Hepatocyte (in vitro differentiated cells): ENCODE data around the gene EPHA4. TPM values are rescaled to one million over a fixed set of nuclear protein-coding genes. Genes with fewer than 3 reads are reported as not detected.

Source experiments
- DNase-seq: peaks from one replicate; pipeline ENCODE4 v3.0.0-alpha.2; 2016; ENCODE audit warnings: low spot score
- H2AFZ ChIP-seq: fragments of 200-600 bp; sonication (generic); 2 replicates; pipeline ENCODE4 v1.6.0; 2016; ENCODE audit warnings: antibody characterized with exemption, mild to moderate bottlenecking
- H3K27ac ChIP-seq: fragments of 200-600 bp; sonication (generic); 2 replicates; pipeline ENCODE4 v1.5.1; 2016; ENCODE audit warnings: mild to moderate bottlenecking
- H3K27me3 ChIP-seq: fragments of 200-600 bp; sonication (generic); 2 replicates; pipeline ENCODE4 v1.6.1; 2016
- H3K36me3 ChIP-seq: fragments of 200-600 bp; sonication (generic); replicated peaks from 2 replicates; pipeline ENCODE4 v1.5.1; 2016; ENCODE audit warnings: low read depth; ENCODE audit not compliant: insufficient read depth
- H3K4me1 ChIP-seq: fragments of 200-600 bp; sonication (generic); 2 replicates; pipeline ENCODE4 v1.5.1; 2016; ENCODE audit warnings: mild to moderate bottlenecking, moderate library complexity; ENCODE audit not compliant: insufficient read depth
- H3K4me2 ChIP-seq: fragments of 200-600 bp; sonication (generic); 2 replicates; pipeline ENCODE4 v1.6.0; 2016
- H3K4me3 ChIP-seq: fragments of 200-600 bp; sonication (generic); 2 replicates; pipeline ENCODE4 v1.5.1; 2016; ENCODE audit warnings: mild to moderate bottlenecking
- H3K79me2 ChIP-seq: fragments of 200-600 bp; sonication (generic); 2 replicates; pipeline ENCODE4 v1.6.0; 2017; ENCODE audit warnings: mild to moderate bottlenecking
- H3K9me2 ChIP-seq: fragments of 200-600 bp; sonication (generic); replicated peaks from 2 replicates; pipeline ENCODE4 v1.6.0; 2017; ENCODE audit warnings: mild to moderate bottlenecking; ENCODE audit not compliant: insufficient read depth
- H3K9me3 ChIP-seq: fragments of 200-600 bp; sonication (generic); 2 replicates; pipeline ENCODE4 v1.5.1; 2016; ENCODE audit warnings: low read depth, mild to moderate bottlenecking
- H4K20me1 ChIP-seq: fragments of 200-600 bp; sonication (generic); 2 replicates; pipeline ENCODE4 v1.6.0; 2016; ENCODE audit warnings: mild to moderate bottlenecking; ENCODE audit not compliant: insufficient read depth, poor library complexity, severe bottlenecking
- EZH2 ChIP-seq: fragments of 200-600 bp; sonication (generic); IDR thresholded peaks from 2 replicates; pipeline ENCODE4 v1.6.1; 2016; ENCODE audit warnings: antibody characterized with exemption, mild to moderate bottlenecking, borderline replicate concordance
- EZH2phosphoT487 ChIP-seq: fragments of 200-600 bp; sonication (generic); IDR thresholded peaks from one replicate; pipeline ENCODE4 v1.6.1; 2018; ENCODE audit warnings: antibody characterized with exemption, mild to moderate bottlenecking, low read depth, moderate library complexity; ENCODE audit not compliant: unreplicated experiment, severe bottlenecking
- WGBS: methylation state at CpG from one replicate; pipeline ENCODE4 v1.1.6; 2016; ENCODE audit warnings: low lambda C conversion rate; ENCODE audit errors: missing lambda C conversion rate; 5-methylcytosine and 5-hydroxymethylcytosine counted together
- polyA plus RNA-seq: library from polyadenylated mRNA; unstranded; fragments of >200 nt; fragmentation: Nextera tagmentation; extraction: Ambion mirVana; gene quantifications from 2 replicates; pipeline ENCODE4 v1.2.1, GENCODE V29; 2016
- total RNA-seq: library from RNA; depleted of rRNA; stranded (reverse); fragments of >200 nt; gene quantifications from 2 replicates; pipeline ENCODE4 v1.2.3, GENCODE V29; 2014
- TF ChIP-seq, protein P1 (sequence below): fragments of 200-600 bp; sonication (generic); IDR thresholded peaks from 2 replicates; pipeline ENCODE4 v1.5.1; 2016; ENCODE audit warnings: antibody characterized with exemption, mild to moderate bottlenecking; ENCODE audit not compliant: poor library complexity

EPHA4 gene
- total RNA-seq (36.8 and 39.0 TPM in 2 replicates), polyA plus RNA-seq (7.8 and 8.8 TPM in 2 replicates)

DNA sequence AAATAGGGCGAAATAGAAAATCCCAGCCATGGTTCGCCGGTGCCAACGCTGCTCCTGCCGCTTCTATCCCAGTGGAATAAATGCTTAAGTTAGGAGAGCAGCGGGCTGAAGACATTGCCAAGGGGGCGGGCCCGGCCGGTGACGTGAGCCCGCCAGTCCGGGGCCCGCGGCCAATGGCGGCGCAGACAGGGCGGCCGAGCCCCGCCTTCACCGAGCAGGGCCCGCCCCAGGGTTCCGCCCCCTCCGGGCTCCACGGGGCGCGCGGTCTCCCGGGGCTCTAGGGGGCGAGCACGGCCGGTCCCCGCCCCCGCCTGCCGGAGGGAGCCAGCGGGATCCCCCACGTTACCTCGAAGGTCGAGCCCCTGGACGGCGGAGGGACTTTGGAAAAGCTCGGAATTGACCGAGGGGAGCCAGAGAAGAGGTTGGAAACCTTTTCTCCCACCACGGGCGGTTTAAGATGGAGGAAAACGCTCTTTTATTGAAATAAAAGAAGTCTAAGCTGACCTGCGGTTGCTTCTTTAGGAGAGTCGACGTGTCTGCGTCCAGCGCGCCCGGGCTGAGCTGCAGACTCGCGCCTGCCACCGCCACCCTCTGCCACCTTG, at the start of gene EPHA4:
TSS of gene EPHA4 (minus strand) at position 86 of the 602 bp plus-strand sequence. CDS start at position 30, 56 bp downstream.
- no peaks in the 10 kb centered on the region for H3K9me2 ChIP-seq
- H3K4me2 ChIP-seq, result peak within 1 kb of the TSS; percentile 99
- peak within 1 kb of the TSS; percentile 90 for H2AFZ ChIP-seq
- H3K9me3 ChIP-seq, result no peaks in the 10 kb centered on the region
- H3K27me3 ChIP-seq, result peaks cover 17% of the 10 kb centered on the region
- WGBS, result 1% methylated on average over 37 of the region's 55 CpGs
- no peaks in the 10 kb centered on the region for H3K36me3 ChIP-seq
- H3K4me3 ChIP-seq, result peak within 1 kb of the TSS; percentile 68
- peak; percentile 97 for DNase-seq
- H3K27ac ChIP-seq, result peak within 1 kb of the TSS; percentile 92
- no peaks in the 10 kb centered on the region for H4K20me1 ChIP-seq
- no peak for TF ChIP-seq EZH2
- TF ChIP-seq, protein P1, sequence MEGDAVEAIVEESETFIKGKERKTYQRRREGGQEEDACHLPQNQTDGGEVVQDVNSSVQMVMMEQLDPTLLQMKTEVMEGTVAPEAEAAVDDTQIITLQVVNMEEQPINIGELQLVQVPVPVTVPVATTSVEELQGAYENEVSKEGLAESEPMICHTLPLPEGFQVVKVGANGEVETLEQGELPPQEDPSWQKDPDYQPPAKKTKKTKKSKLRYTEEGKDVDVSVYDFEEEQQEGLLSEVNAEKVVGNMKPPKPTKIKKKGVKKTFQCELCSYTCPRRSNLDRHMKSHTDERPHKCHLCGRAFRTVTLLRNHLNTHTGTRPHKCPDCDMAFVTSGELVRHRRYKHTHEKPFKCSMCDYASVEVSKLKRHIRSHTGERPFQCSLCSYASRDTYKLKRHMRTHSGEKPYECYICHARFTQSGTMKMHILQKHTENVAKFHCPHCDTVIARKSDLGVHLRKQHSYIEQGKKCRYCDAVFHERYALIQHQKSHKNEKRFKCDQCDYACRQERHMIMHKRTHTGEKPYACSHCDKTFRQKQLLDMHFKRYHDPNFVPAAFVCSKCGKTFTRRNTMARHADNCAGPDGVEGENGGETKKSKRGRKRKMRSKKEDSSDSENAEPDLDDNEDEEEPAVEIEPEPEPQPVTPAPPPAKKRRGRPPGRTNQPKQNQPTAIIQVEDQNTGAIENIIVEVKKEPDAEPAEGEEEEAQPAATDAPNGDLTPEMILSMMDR, result peak; percentile 42
- TF ChIP-seq EZH2phosphoT487, result no peak
- H3K4me1 ChIP-seq, result peaks cover 14% of the 10 kb centered on the region
- H3K79me2 ChIP-seq, result peaks cover 42% of the 10 kb centered on the region

DNA sequence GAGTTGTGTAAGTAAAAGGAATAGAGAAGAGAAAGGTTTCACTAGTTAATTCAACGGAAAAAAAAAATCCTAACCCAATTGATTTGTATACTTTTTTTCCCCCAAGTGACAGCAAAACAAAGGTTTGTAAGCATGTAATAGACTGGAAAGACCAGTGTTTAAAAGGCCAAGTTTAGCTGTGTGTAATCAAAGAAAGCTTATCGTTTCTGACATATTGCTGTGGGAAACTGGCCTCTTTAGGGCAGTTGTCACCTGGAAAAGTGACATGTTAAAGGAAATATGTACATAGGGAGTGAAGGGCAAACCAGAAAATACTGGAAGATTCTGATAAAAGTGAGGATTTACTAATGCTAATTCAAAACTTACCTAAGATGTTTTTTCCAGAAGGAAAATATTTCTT, 45.9 kb upstream of the EPHA4 start:
- no peak overlapping the region for H3K4me3 ChIP-seq
- H3K4me2 ChIP-seq, result no peak overlapping the region
- H4K20me1 ChIP-seq, result no peaks in the 10 kb centered on the region
- no peaks in the 10 kb centered on the region for H3K36me3 ChIP-seq
- H3K79me2 ChIP-seq, result no peaks in the 10 kb centered on the region
- H2AFZ ChIP-seq, result no peak overlapping the region
- WGBS, result 82% methylated on average over 2 of the region's 2 CpGs
- H3K9me3 ChIP-seq, result no peaks in the 10 kb centered on the region
- no peak for TF ChIP-seq EZH2phosphoT487
- TF ChIP-seq EZH2, result no peak
- TF ChIP-seq, protein P1, result no peak
- no peaks in the 10 kb centered on the region for H3K4me1 ChIP-seq
- H3K27ac ChIP-seq, result no peak overlapping the region
- H3K9me2 ChIP-seq, result no peaks in the 10 kb centered on the region
- H3K27me3 ChIP-seq, result no peaks in the 10 kb centered on the region
- DNase-seq, result peak; percentile 16

DNA sequence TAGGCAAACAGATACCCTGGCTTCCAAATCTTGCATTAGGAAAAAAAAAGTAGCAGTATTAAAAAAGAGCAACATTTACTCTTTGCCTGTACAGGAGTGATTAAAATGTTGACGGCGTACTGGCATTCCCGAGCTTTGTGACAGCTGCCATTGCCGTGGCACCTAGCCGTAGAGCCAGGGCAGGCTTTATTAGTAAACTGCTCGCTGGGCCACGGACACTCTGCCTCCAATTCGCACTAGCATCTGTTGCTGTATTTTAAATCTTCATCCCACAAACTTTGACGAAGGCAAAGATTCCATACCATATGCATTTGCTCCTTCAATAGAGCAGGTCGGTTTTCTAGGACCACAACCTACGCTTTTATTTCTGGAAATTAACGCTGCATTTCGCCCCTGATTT, 44.5 kb upstream of the EPHA4 start:
- TF ChIP-seq, protein P1, result no peak
- TF ChIP-seq EZH2, result no peak
- no peak for TF ChIP-seq EZH2phosphoT487
- DNase-seq, result no peak
- 94% methylated on average over 13 of the region's 13 CpGs for WGBS
- no peaks in the 10 kb centered on the region for H3K36me3 ChIP-seq
- no peak overlapping the region for H2AFZ ChIP-seq
- H3K9me2 ChIP-seq, result no peaks in the 10 kb centered on the region
- H3K4me1 ChIP-seq, result no peaks in the 10 kb centered on the region
- no peaks in the 10 kb centered on the region for H3K27me3 ChIP-seq
- H3K79me2 ChIP-seq, result no peaks in the 10 kb centered on the region
- H3K4me2 ChIP-seq, result no peak overlapping the region
- no peak overlapping the region for H3K27ac ChIP-seq
- no peaks in the 10 kb centered on the region for H4K20me1 ChIP-seq
- no peaks in the 10 kb centered on the region for H3K9me3 ChIP-seq
- no peak overlapping the region for H3K4me3 ChIP-seq

DNA sequence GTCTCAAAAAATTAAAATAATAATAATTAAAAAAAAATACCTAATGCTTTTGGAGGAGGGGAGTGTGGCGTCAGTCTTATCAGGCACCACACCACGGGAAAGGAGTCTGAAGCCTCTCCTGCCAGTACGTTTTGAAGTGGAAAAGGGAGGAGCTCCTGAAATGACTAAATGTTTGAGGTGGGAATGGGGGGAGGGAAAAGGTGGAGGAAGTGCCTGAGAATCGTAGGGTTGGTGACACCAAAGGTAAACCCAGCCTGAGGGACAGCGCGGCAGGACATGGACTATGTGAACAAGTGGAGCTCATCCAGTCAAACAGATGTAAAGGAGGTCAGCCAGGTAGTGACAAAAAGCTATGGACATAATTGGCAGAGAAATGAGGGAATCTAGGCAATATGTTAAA, 42.2 kb upstream of the EPHA4 start:
- Histone ChIP-seq H2AFZ (no peak overlapping the region), H3K4me2 (no peak overlapping the region), H3K36me3 (no peaks in the 10 kb centered on the region), H3K27me3 (no peaks in the 10 kb centered on the region), H3K4me3 (no peak overlapping the region), H3K79me2 (no peaks in the 10 kb centered on the region), H3K4me1 (no peaks in the 10 kb centered on the region), H3K9me2 (no peaks in the 10 kb centered on the region), H4K20me1 (no peaks in the 10 kb centered on the region), H3K27ac (no peak overlapping the region), H3K9me3 (no peaks in the 10 kb centered on the region)
- no peak for DNase-seq
- TF ChIP-seq EZH2 (no peak), EZH2phosphoT487 (no peak)
- TF ChIP-seq, protein P1, result no peak
- WGBS, result 75% methylated on average over 6 of the region's 6 CpGs
